ENCODE results near the gene TWIST2. TPM values are rescaled to one million over a fixed set of nuclear protein-coding genes. Genes with fewer than 3 reads are reported as not detected.

Gene TWIST2
- total RNA-seq, 2 donors from 2014 or later, result 6.2 to 26.1 TPM

GRCh38 chr2:238884122-238884811 lies 36.4 kb downstream of the TWIST2 start:
- H3K4me1 ChIP-seq, result no peaks in the 10 kb centered on the region
- no peak for DNase-seq (ENCODE audit: low spot score)
- no peak overlapping the region for H3K4me3 ChIP-seq
- no peaks in the 10 kb centered on the region for H3K27me3 ChIP-seq
- TF ChIP-seq CTCF (IDR thresholded peaks at IDR 0.05), result no peak
- H3K27ac ChIP-seq, result no peak overlapping the region
- no peaks in the 10 kb centered on the region for H3K9me3 ChIP-seq
- H3K36me3 ChIP-seq, result no peaks in the 10 kb centered on the region

GRCh38 chr2:238884812-238885408 lies 37.0 kb downstream of the TWIST2 start:
- Histone ChIP-seq H3K27me3 (no peaks in the 10 kb centered on the region), H3K4me3 (no peak overlapping the region), H3K27ac (no peak overlapping the region), H3K4me1 (no peaks in the 10 kb centered on the region), H3K9me3 (no peaks in the 10 kb centered on the region), H3K36me3 (no peaks in the 10 kb centered on the region)
- DNase-seq (ENCODE audit: low spot score), result no peak
- TF ChIP-seq CTCF (IDR thresholded peaks at IDR 0.05), result no peak

- H3K4me3 ChIP-seq, result no peak overlapping the region
- H3K27ac ChIP-seq, result no peak overlapping the region
- no peak for TF ChIP-seq CTCF (IDR thresholded peaks at IDR 0.05)
- no peaks in the 10 kb centered on the region for H3K9me3 ChIP-seq
- H3K4me1 ChIP-seq, result no peaks in the 10 kb centered on the region
- no peaks in the 10 kb centered on the region for H3K27me3 ChIP-seq
- no peak for DNase-seq (ENCODE audit: low spot score)
- no peaks in the 10 kb centered on the region for H3K36me3 ChIP-seq
Measured at GRCh38 chr2:238886453-238887094, 38.7 kb downstream of the TWIST2 start.

- no peak for DNase-seq (ENCODE audit: low spot score)
- TF ChIP-seq CTCF (IDR thresholded peaks at IDR 0.05), result no peak
- Histone ChIP-seq H3K27ac (no peak overlapping the region), H3K4me1 (no peaks in the 10 kb centered on the region), H3K27me3 (no peaks in the 10 kb centered on the region), H3K4me3 (no peak overlapping the region), H3K36me3 (no peaks in the 10 kb centered on the region), H3K9me3 (no peaks in the 10 kb centered on the region)
Measured at GRCh38 chr2:238887616-238888015, 39.7 kb downstream of the TWIST2 start.

- no peak for DNase-seq (ENCODE audit: low spot score)
- Histone ChIP-seq H3K27ac (no peak overlapping the region), H3K4me1 (no peaks in the 10 kb centered on the region), H3K36me3 (no peaks in the 10 kb centered on the region), H3K4me3 (no peak overlapping the region), H3K9me3 (no peaks in the 10 kb centered on the region), H3K27me3 (no peaks in the 10 kb centered on the region)
- TF ChIP-seq CTCF (IDR thresholded peaks at IDR 0.05), result no peak
Measured at GRCh38 chr2:238888781-238889180, 40.9 kb downstream of the TWIST2 start.

All from right atrium auricular region (tissue), 2 donors.